Tongue (tissue), 2 donors: ENCODE results near the gene GPRC5B. TPM values are rescaled to one million over a fixed set of nuclear protein-coding genes. Genes with fewer than 3 reads are reported as not detected.

Experiments used
- DNase-seq: peaks from one replicate; pipeline ENCODE4 v3.0.0-alpha.2; 2015
- total RNA-seq: library from RNA; depleted of rRNA; stranded (reverse); fragments of >200 nt; gene quantifications from one replicate; pipeline ENCODE4 v1.2.3, GENCODE V29; 2014

Gene GPRC5B
- total RNA-seq, 1 donor from 2014 or later, result 60.0 TPM

DNA sequence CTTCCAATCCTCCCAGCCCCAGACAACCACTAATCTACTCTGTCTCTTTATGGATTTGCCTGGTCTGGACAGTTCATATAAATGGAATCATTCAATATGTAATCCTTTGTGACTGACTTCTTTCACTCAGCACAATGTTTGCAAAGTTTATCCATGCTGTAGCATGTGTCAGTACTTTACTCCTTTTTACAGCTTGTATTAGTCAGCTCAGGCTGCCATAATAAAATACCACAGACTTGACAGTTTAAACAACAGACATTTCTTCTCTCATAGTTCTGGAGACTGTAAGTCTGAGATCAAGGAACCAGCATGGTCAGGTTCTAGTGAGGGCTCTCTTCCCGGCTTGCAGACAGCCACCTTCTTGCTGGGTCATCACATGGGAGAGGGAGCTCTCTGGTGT lies 41.3 kb downstream of the GPRC5B start:
- no peak for DNase-seq

- DNase-seq, result no peak
These were observed 42.1 kb downstream of the GPRC5B start for GRCh38 chr16:19842426-19843157.

GRCh38 chr16:19841184-19841583 lies 43.5 kb downstream of the GPRC5B start:
- DNase-seq, result peak; percentile 45

DNA sequence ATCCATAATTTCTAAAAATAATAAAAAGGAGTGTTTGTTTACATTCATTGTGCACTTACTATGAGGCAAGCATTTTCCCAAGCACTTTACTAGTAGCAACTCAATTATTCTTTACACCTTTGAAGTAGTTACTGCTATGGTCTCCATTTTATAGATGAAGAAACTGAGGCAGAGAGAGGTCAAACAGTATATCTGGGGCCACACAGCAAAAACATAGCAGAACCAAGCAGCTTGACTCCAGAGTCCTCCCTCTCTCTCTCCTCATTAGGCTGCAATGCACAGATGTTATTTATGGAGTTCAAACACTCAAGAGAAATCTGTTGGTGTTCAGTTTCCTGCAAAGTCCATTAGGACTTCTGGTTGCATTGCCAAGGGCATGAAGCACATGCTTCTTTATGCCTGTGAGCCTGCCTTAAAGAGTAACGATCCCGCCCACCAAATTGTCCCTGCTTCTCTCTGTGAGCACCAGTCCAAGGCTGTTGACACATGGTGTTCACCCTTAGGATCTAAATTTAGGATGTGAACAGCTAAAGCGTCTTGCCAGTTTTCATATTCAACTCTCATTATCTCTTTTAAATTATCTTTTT lies 44.0 kb downstream of the GPRC5B start:
- DNase-seq, result peak; percentile 86

- no peak for DNase-seq
These were observed 46.5 kb downstream of the GPRC5B start for GRCh38 chr16:19837984-19838707.

GRCh38 chr16:19837331-19837980 lies 47.2 kb downstream of the GPRC5B start:
- DNase-seq, result peak; percentile 30

- DNase-seq, result peak; percentile 52
These were observed 48.7 kb downstream of the GPRC5B start for GRCh38 chr16:19835968-19836421.

DNA sequence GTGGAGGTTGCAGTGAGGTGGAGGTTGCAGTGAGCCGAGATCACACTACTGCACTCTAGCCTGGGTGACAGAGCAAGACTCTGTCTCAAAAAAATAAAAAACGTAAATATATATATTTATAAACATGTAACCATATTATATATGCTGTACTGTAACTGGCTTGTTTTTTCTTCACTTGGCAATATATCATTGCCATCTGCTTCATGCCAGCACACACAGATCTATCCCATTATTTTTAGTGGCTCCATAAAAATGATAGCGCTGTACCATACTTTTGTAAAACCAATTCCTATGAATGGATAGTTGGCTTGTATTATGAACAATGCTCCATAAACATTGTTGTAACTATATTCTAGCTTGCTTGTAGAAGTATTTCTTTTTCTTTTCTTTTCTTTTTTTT lies 49.5 kb downstream of the GPRC5B start:
- DNase-seq, result no peak

- no peak for DNase-seq
These were observed 51.1 kb downstream of the GPRC5B start for GRCh38 chr16:19833581-19833980.

DNA sequence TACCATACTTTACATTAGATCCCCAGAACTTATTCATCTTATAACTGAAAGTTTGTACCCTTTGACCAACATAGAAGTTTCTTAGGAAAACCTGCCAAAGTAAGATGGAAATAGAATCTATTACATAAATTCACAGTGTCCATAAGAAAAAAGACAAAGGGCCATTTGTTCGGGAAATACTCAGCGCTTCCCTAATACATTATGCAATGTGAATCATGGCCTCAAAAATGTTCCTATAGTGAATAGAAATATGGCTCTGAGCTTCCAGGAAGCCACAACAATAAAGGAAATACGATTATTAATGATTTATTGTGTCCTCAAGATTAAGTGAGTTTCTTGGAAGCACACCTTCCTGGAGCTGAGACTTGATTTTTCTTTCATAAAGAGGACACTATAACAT lies 51.5 kb downstream of the GPRC5B start:
- DNase-seq, result no peak

DNA sequence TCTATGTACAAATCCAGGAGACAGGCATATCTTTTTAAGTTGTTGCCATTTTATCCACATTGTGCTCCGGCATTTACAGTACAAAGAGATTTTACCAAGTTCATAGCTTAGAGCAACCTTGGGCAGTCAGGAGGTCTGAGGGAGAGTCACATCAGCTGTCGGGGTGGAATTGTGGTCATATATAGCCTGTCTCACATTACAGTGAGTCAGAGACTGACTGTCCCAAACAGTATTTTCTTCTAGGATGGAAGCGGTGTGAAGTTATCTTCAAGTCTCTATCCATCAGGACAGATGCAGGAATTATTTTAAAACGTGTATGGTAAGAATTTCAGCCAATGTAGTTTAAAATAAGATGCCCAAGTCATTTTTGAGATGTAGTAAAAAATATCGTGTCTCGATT lies 53.0 kb downstream of the GPRC5B start:
- DNase-seq, result peak; percentile 70

- peak; percentile 47 for DNase-seq
These were observed 53.6 kb downstream of the GPRC5B start for GRCh38 chr16:19830902-19831560.

DNA sequence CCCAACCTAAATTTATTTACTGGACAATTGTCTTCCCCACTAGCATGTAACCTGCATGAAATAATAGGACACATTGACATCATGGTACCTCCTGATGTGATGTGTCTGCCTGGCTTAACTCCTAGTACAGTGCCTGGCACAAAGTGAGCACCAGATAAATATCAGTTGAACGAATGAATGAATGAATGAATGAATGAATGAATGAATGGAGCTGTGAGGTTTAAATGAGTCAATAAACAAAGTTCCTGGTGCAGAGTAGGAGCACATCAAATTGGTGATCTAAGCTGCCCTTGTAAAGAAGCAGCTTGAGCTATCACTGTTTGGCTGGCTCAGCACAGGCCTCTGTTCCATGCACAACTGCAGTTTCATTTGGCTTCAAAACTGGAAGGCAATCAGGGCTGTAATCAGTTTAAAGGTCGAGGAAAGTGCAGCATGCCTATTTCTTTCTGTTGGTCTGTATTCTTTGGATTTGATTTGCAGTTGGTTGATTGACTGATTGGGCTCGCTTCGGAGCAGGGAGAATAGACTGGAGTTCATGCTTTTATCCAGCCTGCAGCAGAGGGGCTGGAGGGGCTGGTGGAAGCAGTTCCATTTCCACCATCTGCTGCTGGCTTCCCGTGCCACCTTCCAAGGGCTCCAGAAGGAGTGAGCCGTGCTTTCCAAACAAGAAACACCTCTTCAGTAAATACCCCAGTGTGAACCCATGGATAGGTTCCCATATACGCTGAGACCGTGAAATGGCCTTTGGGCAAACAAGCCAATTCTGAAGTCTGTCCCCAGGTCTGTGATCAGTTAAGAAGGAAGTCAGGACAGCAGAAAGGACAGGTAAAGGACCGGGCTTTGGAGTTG lies 54.6 kb downstream of the GPRC5B start:
- DNase-seq, result no peak

GRCh38 chr16:19824216-19824615 lies 60.4 kb downstream of the GPRC5B start:
- DNase-seq, result no peak

DNA sequence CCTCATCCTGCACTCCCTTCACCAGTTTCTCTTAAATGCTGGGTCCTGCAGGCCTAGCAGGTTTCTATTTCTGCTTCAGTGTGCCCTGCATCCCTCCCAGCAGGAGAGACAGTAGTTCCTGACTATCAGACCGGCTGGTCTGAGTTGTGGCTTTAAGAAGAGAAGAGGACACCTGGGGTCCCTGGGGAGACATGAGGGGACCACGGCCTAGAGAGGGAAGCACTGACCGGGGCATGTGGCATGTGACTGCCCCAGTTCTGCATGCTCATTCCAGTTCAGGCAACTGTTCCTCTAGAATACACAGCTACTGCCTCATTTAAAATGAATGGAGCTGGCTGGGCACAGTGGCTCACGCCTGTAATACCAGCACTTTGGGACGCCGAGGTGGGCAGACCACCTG lies 61.3 kb downstream of the GPRC5B start:
- no peak for DNase-seq

DNA sequence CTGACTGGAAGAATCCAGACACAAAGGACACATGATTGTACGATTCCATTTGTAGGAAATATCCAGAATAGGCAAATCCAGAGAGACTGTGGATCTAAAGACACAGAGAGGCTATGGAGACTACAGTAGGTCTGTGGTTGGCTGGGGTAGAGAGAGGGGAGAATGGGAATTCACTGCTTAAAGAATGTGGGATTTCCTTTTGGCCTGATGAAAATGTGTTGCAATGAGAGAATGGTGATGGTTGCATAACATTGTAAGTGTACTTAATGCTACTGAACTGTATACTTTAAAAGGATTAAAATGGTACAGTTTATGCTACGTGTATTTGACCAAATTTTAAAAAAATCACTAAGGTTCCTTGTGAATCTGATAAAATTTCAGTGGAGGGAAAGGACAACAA lies 62.1 kb downstream of the GPRC5B start:
- DNase-seq, result no peak

GRCh38 chr16:19817875-19818274 lies 66.8 kb downstream of the GPRC5B start:
- DNase-seq, result no peak

DNA sequence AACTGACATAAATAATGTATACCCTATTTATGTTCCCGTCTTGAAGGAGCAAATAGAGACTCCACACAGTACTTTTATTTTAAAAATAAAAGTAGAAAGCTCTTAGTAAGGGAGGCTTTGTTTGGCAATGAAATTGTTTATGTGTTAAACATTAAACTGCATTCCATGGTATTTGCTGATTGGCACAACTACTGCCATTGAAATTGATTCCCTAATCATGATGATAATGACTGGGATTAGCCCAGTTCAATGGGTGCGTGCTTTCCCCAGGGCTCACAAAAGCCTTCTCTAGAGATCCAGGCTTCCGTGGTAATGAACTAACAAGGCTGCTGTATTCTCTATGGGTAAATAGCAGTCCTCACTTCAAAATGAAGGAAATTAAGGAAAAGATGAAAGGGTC lies 67.5 kb downstream of the GPRC5B start:
- DNase-seq, result no peak

DNA sequence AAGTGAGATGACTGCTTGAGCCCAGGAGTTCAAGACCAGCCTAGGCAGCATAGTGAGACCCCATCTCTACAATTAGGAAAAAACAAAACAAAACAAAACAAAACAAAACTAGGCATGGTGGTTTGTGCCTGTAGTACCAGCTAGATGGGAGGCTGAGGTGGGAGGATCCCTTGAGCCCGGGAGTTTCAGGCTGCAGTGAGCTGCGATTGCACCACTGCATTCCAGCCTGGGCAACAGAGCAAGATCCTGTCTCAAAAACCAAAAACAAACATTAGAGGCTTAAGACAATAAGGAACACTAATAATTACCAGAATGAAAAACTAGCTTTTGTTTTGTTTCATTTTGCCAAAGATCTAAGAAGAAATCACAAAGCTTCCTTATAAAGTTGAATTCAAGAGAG lies 69.2 kb downstream of the GPRC5B start:
- DNase-seq, result no peak

GRCh38 chr16:19812986-19813385 lies 71.7 kb downstream of the GPRC5B start:
- DNase-seq, result no peak
